Measurements from ENCODE around the gene GEMIN4. TPM values are rescaled to one million over a fixed set of nuclear protein-coding genes. Genes with fewer than 3 reads are reported as not detected.

GEMIN4 gene
- total and polyA plus RNA-seq, 2 experiments from 2014 or later = 14.1 to 45.0 TPM

GRCh38 chr17:737561-738113, 14.4 kb downstream of the GEMIN4 start:
- H4K20me1 ChIP-seq (replicated peaks; ENCODE audit: insufficient read depth) = peaks cover 16% of the 10 kb centered on the region
- Mint-ChIP-seq H3K27ac (no peak overlapping the region), H3K27me3 (ENCODE audit: insufficient read depth, low read depth, poor library complexity) (peaks cover 17% of the 10 kb centered on the region), H3K4me3 (no peak overlapping the region), H3K36me3 (ENCODE audit: low read depth) (peaks cover 84% of the 10 kb centered on the region), H3K4me1 (peaks cover 13% of the 10 kb centered on the region), H3K9me3 (no peaks in the 10 kb centered on the region; the same call in 2 of the 3 replicates)
- ATAC-seq = no peak
- H3K4me3 ChIP-seq = no peak overlapping the region
- H3K4me1 ChIP-seq (ENCODE audit: insufficient read depth) = peaks cover 7% of the 10 kb centered on the region; the same call in 1 of the 2 replicates
- no peaks in the 10 kb centered on the region for H3K9me2 ChIP-seq (ENCODE audit: insufficient read depth)
- no peaks in the 10 kb centered on the region for H3K27me3 ChIP-seq (ENCODE audit: insufficient read depth)
- peaks cover 32% of the 10 kb centered on the region for H3K79me2 ChIP-seq (replicated peaks; ENCODE audit: insufficient read depth)
- H3K36me3 ChIP-seq (ENCODE audit: insufficient read depth) = peaks cover 12% of the 10 kb centered on the region
- TF ChIP-seq NANOG (IDR thresholded peaks at IDR 0.05; ENCODE audit: borderline replicate concordance) (no peak), CREB1 (CRISPR knock-in tag; IDR thresholded peaks at IDR 0.05; ENCODE audit: low read depth) (no peak), REST (IDR thresholded peaks at IDR 0.05; ENCODE audit: unreplicated experiment) (no peak), ZNF114 (CRISPR knock-in tag; IDR thresholded peaks at IDR 0.05) (no peak), CTCF (conservative IDR thresholded peaks at IDR 0.05; ENCODE audit: low read depth in 2 of 2) (no peak), EZH2phosphoT487 (IDR thresholded peaks at IDR 0.05; ENCODE audit: unreplicated experiment) (no peak), STAT1 (IDR thresholded peaks at IDR 0.05; ENCODE audit: unreplicated experiment) (no peak), EZH2 (IDR thresholded peaks at IDR 0.05; ENCODE audit: low read depth, unreplicated experiment) (no peak), ZNF462 (CRISPR knock-in tag; IDR thresholded peaks at IDR 0.05) (no peak), ZNF331 (CRISPR knock-in tag; IDR thresholded peaks at IDR 0.05; ENCODE audit: low read depth) (no peak), ETS1 (IDR thresholded peaks at IDR 0.05) (no peak), JUNB (IDR thresholded peaks at IDR 0.05; ENCODE audit: unreplicated experiment) (no peak), POLR2AphosphoS5 (IDR thresholded peaks at IDR 0.05; ENCODE audit: low read depth) (no peak)
- H3F3A ChIP-seq (replicated peaks; ENCODE audit: low read depth) = 0 out of 2 replicates have a peak, but pooled peaks cover 13% of the 10 kb centered on the region
- no peak overlapping the region for H2AFZ ChIP-seq
- H3K4me2 ChIP-seq = no peak overlapping the region
- H3K27ac ChIP-seq (ENCODE audit: low read depth) = no peak overlapping the region
- no peak for DNase-seq (ENCODE audit: low spot score)
